DND-41 (cell line): ENCODE data around the gene PNMT.

ENCODE experiments used
- ATAC-seq: fragments of 200-7000 bp; cut with Tn5 transposase; 3 replicates; pipeline ENCODE4 v1.9.1; 2021; ENCODE audit warnings: low read depth; ENCODE audit not compliant: insufficient read depth
- DNase-seq: peaks from one replicate; pipeline ENCODE4 v3.0.0-alpha.2; 2020
- H2AFZ ChIP-seq: 2 replicates; pipeline ENCODE4 v1.6.0; 2012; ENCODE audit warnings: low read depth, low read length
- H3K27ac ChIP-seq: 2 replicates; pipeline ENCODE4 v1.5.1; 2012; ENCODE audit warnings: low read length, inconsistent platforms
- H3K27me3 ChIP-seq: fragments of 200-600 bp; sonication (generic); 2 replicates; pipeline ENCODE4 v1.6.0; 2012; ENCODE audit warnings: low read length, mild to moderate bottlenecking, inconsistent platforms; ENCODE audit not compliant: insufficient read depth, poor library complexity
- H3K36me3 ChIP-seq: 2 replicates; pipeline ENCODE4 v1.5.1; 2012; ENCODE audit warnings: low read length, inconsistent platforms; ENCODE audit not compliant: insufficient read depth
- H3K4me1 ChIP-seq: 2 replicates; pipeline ENCODE4 v1.5.1; 2012; ENCODE audit warnings: mild to moderate bottlenecking, low read length; ENCODE audit not compliant: insufficient read depth
- H3K4me2 ChIP-seq: 2 replicates; pipeline ENCODE4 v1.6.0; 2012; ENCODE audit warnings: mild to moderate bottlenecking, moderate library complexity, low read length, inconsistent platforms; ENCODE audit not compliant: insufficient read depth
- H3K4me3 ChIP-seq, 2 experiments: fragments of 200-600 bp in 1 of 2; shearing (Covaris generic) in 1 of 2; 2 replicates each; pipeline ENCODE4 v1.5.1; 2012 to 2016; ENCODE audit warnings: inconsistent platforms in 2 of 2, low read length in 2 of 2, mild to moderate bottlenecking in 2 of 2, low read depth in 1 of 2, moderate library complexity in 1 of 2
- H3K79me2 ChIP-seq: 2 replicates; pipeline ENCODE4 v1.6.0; 2012; ENCODE audit warnings: low read length, inconsistent platforms; ENCODE audit not compliant: insufficient read depth
- H3K9ac ChIP-seq: 2 replicates; pipeline ENCODE4 v1.6.0; 2012; ENCODE audit warnings: low read depth, mild to moderate bottlenecking, inconsistent platforms, low read length, moderate library complexity
- H3K9me3 ChIP-seq: 2 replicates; pipeline ENCODE4 v1.5.1; 2012; ENCODE audit warnings: low read length, moderate library complexity, mild to moderate bottlenecking, inconsistent platforms; ENCODE audit not compliant: insufficient read depth, severe bottlenecking
- H4K20me1 ChIP-seq: 2 replicates; pipeline ENCODE4 v1.6.0; 2012; ENCODE audit warnings: low read length; ENCODE audit not compliant: insufficient read depth
- CTCF ChIP-seq: IDR thresholded peaks from 2 replicates; pipeline ENCODE4 v1.5.1; 2012; ENCODE audit warnings: borderline replicate concordance, low read length, moderate library complexity, mild to moderate bottlenecking; ENCODE audit not compliant: poor library complexity, severe bottlenecking; ENCODE audit errors: extremely low read depth
- EZH2 ChIP-seq: IDR thresholded peaks from 3 replicates; pipeline ENCODE4 v1.6.1; 2012; ENCODE audit warnings: borderline replicate concordance, low read depth, mild to moderate bottlenecking, moderate library complexity, low read length, inconsistent platforms; ENCODE audit not compliant: severe bottlenecking

Gene PNMT

GRCh38 chr17:39714234-39714633, 46.0 kb downstream of the PNMT start:
- no peak for ATAC-seq
- Histone ChIP-seq H4K20me1 (no peaks in the 10 kb centered on the region), H3K9me3 (no peaks in the 10 kb centered on the region), H2AFZ (no peak overlapping the region), H3K9ac (no peak overlapping the region), H3K27ac (no peak overlapping the region), H3K4me3 (no peak overlapping the region), H3K36me3 (no peaks in the 10 kb centered on the region), H3K4me2 (no peak overlapping the region), H3K79me2 (no peaks in the 10 kb centered on the region), H3K27me3 (no peaks in the 10 kb centered on the region), H3K4me1 (no peaks in the 10 kb centered on the region)
- no peak for TF ChIP-seq CTCF
- no peak for TF ChIP-seq EZH2
- no peak for DNase-seq

- H3K4me3 ChIP-seq = no peak overlapping the region
- no peak for TF ChIP-seq EZH2
- no peak for TF ChIP-seq CTCF
- no peak overlapping the region for H3K27ac ChIP-seq
- ATAC-seq (no peak), DNase-seq (no peak)
- no peaks in the 10 kb centered on the region for H3K36me3 ChIP-seq
- H3K79me2 ChIP-seq = no peaks in the 10 kb centered on the region
- H3K4me1 ChIP-seq = no peaks in the 10 kb centered on the region
- H3K9me3 ChIP-seq = no peaks in the 10 kb centered on the region
- no peak overlapping the region for H3K4me2 ChIP-seq
- no peaks in the 10 kb centered on the region for H3K27me3 ChIP-seq
- H2AFZ ChIP-seq = no peak overlapping the region
- H3K9ac ChIP-seq = no peak overlapping the region
- no peaks in the 10 kb centered on the region for H4K20me1 ChIP-seq
These were observed 47.3 kb downstream of the PNMT start for GRCh38 chr17:39715375-39716072.

- no peaks in the 10 kb centered on the region for H3K9me3 ChIP-seq
- no peak overlapping the region for H3K9ac ChIP-seq
- ATAC-seq (no peak), DNase-seq (no peak)
- H4K20me1 ChIP-seq = no peaks in the 10 kb centered on the region
- no peak overlapping the region for H3K4me2 ChIP-seq
- TF ChIP-seq CTCF = no peak
- no peak for TF ChIP-seq EZH2
- no peak overlapping the region for H2AFZ ChIP-seq
- no peaks in the 10 kb centered on the region for H3K27me3 ChIP-seq
- no peak overlapping the region for H3K4me3 ChIP-seq
- H3K4me1 ChIP-seq = no peaks in the 10 kb centered on the region
- no peak overlapping the region for H3K27ac ChIP-seq
- no peaks in the 10 kb centered on the region for H3K36me3 ChIP-seq
- H3K79me2 ChIP-seq = no peaks in the 10 kb centered on the region
These were observed 48.0 kb downstream of the PNMT start for GRCh38 chr17:39716073-39716818.
